Measurements from ENCODE around the gene PTPRM.

The PTPRM gene

GRCh38 chr18:7855671-7856070 lies 288.6 kb downstream of the PTPRM start:
- DNase-seq (ENCODE audit: low read depth in 2 of 2) = no peak

GRCh38 chr18:7856116-7856515 lies 289.0 kb downstream of the PTPRM start:
- no peak for DNase-seq (ENCODE audit: low read depth in 2 of 2)

- no peak for DNase-seq (ENCODE audit: low read depth in 2 of 2)
Measured at GRCh38 chr18:7856733-7857132, 289.6 kb downstream of the PTPRM start.

- no peak for DNase-seq (ENCODE audit: low read depth in 2 of 2)
Measured at GRCh38 chr18:7857562-7857961, 290.4 kb downstream of the PTPRM start.

GRCh38 chr18:7859122-7859521 lies 292.0 kb downstream of the PTPRM start:
- no peak for DNase-seq (ENCODE audit: low read depth in 2 of 2)

- DNase-seq (ENCODE audit: low read depth in 2 of 2) = no peak
Measured at GRCh38 chr18:7870266-7870665, 303.1 kb downstream of the PTPRM start.

GRCh38 chr18:7870855-7871254 lies 303.7 kb downstream of the PTPRM start:
- DNase-seq (ENCODE audit: low read depth in 2 of 2) = no peak

- DNase-seq (ENCODE audit: low read depth in 2 of 2) = no peak
Measured at GRCh38 chr18:7871560-7872456, 304.7 kb downstream of the PTPRM start.

GRCh38 chr18:7872569-7872968 lies 305.5 kb downstream of the PTPRM start:
- no peak for DNase-seq (ENCODE audit: low read depth in 2 of 2)

GRCh38 chr18:7873316-7873715 lies 306.2 kb downstream of the PTPRM start:
- no peak for DNase-seq (ENCODE audit: low read depth in 2 of 2)

GRCh38 chr18:7876354-7877104 lies 309.4 kb downstream of the PTPRM start:
- DNase-seq (ENCODE audit: low read depth in 2 of 2) = no peak

GRCh38 chr18:7877609-7878008 lies 310.5 kb downstream of the PTPRM start:
- no peak for DNase-seq (ENCODE audit: low read depth in 2 of 2)

- DNase-seq (ENCODE audit: low read depth in 2 of 2) = no peak
Measured at GRCh38 chr18:7878265-7879211, 311.4 kb downstream of the PTPRM start.

GRCh38 chr18:7879717-7880116 lies 312.6 kb downstream of the PTPRM start:
- no peak for DNase-seq (ENCODE audit: low read depth in 2 of 2)

- no peak for DNase-seq (ENCODE audit: low read depth in 2 of 2)
Measured at GRCh38 chr18:7885865-7886264, 318.7 kb downstream of the PTPRM start.

GRCh38 chr18:7886436-7886835 lies 319.3 kb downstream of the PTPRM start:
- DNase-seq (ENCODE audit: low read depth in 2 of 2) = no peak

GRCh38 chr18:7889515-7889914 lies 322.4 kb downstream of the PTPRM start:
- DNase-seq (ENCODE audit: low read depth in 2 of 2) = no peak

GRCh38 chr18:7890075-7890474 lies 323.0 kb downstream of the PTPRM start:
- no peak for DNase-seq (ENCODE audit: low read depth in 2 of 2)

GRCh38 chr18:7892556-7892955 lies 325.4 kb downstream of the PTPRM start:
- no peak for DNase-seq (ENCODE audit: low read depth in 2 of 2)

- DNase-seq (ENCODE audit: low read depth in 2 of 2) = no peak
Measured at GRCh38 chr18:7894592-7894991, 327.5 kb downstream of the PTPRM start.

GRCh38 chr18:7895346-7895745 lies 328.2 kb downstream of the PTPRM start:
- DNase-seq (ENCODE audit: low read depth in 2 of 2) = no peak

GRCh38 chr18:7896161-7896560 lies 329.0 kb downstream of the PTPRM start:
- no peak for DNase-seq (ENCODE audit: low read depth in 2 of 2)
